Right renal cortex interstitium (tissue), 3 donors: ENCODE data around the gene SMAD1. TPM values are rescaled to one million over a fixed set of nuclear protein-coding genes. Genes with fewer than 3 reads are reported as not detected.

Experiments used
- DNase-seq, 3 donors: peaks; one replicate each; pipeline ENCODE4 v3.0.0-alpha.2; 2013; ENCODE audit warnings: low read depth in 3 of 3, low spot score in 2 of 3
- polyA plus RNA-seq, 3 donors: library from polyadenylated mRNA; unstranded; fragments of 120-200 nt; gene quantifications; one replicate each; pipeline ENCODE4 v1.2.1, GENCODE V29; 2013; ENCODE audit not compliant: insufficient read length in 3 of 3

SMAD1 gene
- polyA plus RNA-seq, 3 donors = 65.3 to 68.1 (median 65.5) TPM

- DNase-seq = no peak
Observed at GRCh38 chr4:145488310-145488709, 6.7 kb downstream of the SMAD1 start.

DNA sequence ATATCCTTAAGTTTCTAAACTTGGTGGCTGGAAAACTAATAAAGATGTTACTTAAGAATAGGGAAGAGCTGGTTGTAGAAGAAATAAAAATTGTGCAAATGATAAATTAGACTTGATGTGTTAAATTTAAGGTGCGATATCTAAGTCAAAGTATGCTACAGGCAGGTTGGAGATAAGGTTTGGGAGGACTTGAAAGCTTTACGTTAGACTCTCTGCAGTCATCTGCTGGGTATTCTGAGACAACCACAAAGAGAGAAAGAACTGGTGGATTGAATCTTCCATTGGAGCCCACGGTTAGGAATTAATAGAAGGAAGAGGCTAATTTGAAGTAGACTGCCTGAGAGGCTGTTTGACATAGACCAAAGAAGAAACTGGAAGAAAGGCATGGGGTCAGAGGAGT is 7.9 kb downstream of the SMAD1 start:
- no peak for DNase-seq

DNA sequence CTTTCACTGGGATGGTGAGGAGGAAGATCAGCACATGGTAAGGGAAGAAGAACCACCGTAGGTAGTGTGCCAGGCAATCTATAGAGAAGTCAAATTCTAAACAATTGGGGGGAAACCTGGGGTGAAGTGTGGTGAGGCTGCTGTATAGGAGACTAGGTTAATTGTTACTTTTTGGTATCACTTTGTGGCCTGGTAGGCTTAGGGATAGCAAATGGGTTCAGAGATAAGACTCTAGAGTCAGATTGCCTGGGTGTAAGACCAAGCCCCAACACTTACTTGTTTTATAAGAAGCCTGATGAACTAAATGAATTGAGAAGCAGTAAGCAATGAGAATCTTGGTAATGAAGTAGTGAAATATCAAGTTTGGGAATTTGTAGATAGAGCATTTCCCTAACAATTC is 8.7 kb downstream of the SMAD1 start:
- no peak for DNase-seq

GRCh38 chr4:145490796-145491195 is 9.1 kb downstream of the SMAD1 start:
- DNase-seq = no peak

GRCh38 chr4:145492376-145492775 is 10.7 kb downstream of the SMAD1 start:
- no peak for DNase-seq

GRCh38 chr4:145493166-145493565 is 11.5 kb downstream of the SMAD1 start:
- no peak for DNase-seq

- DNase-seq = no peak
Observed at GRCh38 chr4:145494666-145495270, 13.1 kb downstream of the SMAD1 start.

GRCh38 chr4:145496292-145496691 is 14.6 kb downstream of the SMAD1 start:
- no peak for DNase-seq

GRCh38 chr4:145497199-145498149 is 15.8 kb downstream of the SMAD1 start:
- no peak for DNase-seq

- DNase-seq = no peak
Observed at GRCh38 chr4:145498430-145498829, 16.8 kb downstream of the SMAD1 start.

- DNase-seq = no peak
Observed at GRCh38 chr4:145501051-145501660, 19.5 kb downstream of the SMAD1 start.

GRCh38 chr4:145502809-145503208 is 21.2 kb downstream of the SMAD1 start:
- DNase-seq = no peak

DNA sequence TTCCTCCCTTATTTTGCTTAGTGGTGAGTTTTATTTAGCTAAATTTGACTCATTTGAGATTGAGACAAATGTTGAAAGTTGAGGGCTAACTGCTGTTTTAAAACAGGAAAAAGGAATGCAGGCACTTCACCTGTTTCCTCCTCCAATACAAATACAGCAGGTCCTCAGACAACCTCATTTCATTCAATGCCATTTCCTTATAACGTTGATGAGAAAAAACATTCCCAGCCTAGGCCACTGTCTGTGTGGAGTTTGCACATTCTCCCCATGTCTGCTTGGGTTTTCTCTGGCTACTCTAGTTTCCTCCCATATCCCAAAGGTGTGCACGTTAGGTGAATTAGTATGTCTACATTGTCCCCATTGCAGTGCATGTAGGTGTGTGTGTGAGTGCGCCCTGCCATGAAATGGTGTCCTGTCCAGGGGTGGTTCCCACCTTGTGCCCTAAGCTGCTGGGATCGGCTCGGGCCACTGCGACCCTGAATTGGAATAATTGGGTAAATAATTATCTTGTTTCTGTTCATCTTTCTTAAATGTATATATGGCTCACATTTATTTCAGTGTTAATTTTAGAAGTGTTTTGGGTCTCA is 21.9 kb downstream of the SMAD1 start:
- no peak for DNase-seq

DNA sequence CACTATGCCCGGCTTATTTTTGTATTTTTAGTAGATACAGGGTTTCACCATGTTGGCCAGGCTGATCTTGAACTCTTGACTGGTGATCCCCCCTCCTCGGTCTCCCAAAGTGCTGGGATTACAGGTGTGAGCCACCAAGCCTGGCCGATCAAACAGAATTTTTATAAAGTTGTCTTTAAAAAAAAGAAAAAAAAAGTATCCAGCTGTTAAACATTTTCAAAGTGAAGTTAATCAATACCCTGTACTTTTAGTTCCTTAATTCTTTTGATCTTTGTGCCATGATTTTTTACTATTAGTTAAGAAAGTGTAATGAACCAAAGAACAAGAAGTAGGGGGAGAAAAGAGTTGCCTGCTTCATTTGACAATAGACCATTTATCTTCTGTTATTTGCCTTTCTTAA is 24.3 kb downstream of the SMAD1 start:
- DNase-seq = no peak

DNA sequence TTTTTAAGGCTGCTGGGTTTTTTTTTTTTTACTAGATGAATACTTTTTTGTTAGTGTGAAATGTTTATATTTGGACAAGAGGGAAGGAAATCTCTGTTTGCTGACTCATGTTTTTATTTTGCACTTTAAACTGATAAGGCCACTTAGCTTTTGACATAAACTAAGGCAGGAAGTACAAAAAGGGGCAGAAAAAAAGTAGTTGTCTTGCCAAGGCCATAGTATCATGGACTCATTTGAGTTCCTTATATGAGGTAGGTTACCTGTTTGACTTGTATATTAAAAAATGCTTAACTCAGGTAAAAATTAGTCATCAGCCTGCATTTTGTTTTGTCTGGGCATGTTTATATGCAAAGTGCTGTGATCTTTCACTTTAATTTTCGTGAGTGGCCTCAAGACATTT is 26.0 kb downstream of the SMAD1 start:
- DNase-seq = no peak

GRCh38 chr4:145511913-145512522 is 30.4 kb downstream of the SMAD1 start:
- DNase-seq = no peak

DNA sequence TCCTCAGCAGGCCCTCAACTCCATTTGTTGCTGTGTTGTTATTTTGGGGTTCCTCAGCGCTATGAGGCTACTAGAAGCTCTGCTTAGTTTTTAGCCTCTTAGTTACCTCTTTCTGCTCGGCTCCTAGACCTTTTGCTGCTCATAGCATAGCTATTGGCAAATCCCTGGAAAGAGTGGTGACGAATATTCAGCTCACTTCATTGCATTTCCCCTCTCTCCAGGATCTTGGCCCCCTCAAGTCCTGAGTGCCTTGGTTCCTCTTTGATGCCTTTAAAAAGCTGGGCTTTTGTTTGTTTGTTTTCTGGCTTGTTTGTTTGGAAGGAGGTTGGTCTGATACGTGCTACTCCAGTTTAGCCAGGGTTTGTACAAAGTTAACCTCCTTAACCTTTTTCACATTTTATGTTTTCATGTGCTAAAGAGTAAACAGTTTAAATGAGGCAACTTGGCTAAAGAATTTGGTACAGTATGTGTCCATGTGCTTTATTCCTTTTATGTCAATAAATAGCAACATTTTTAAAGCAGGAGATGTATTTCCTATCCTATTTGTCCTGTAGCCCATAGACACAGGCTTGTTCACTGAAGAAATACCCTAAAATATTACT is 31.5 kb downstream of the SMAD1 start:
- DNase-seq = no peak

GRCh38 chr4:145520172-145520571 is 38.5 kb downstream of the SMAD1 start:
- DNase-seq = no peak

- no peak for DNase-seq
Observed at GRCh38 chr4:145521282-145521681, 39.6 kb downstream of the SMAD1 start.

GRCh38 chr4:145523117-145523516 is 41.5 kb downstream of the SMAD1 start:
- DNase-seq = no peak
